ENCODE data around the gene FMR1NB.

FMR1NB gene, protein sequence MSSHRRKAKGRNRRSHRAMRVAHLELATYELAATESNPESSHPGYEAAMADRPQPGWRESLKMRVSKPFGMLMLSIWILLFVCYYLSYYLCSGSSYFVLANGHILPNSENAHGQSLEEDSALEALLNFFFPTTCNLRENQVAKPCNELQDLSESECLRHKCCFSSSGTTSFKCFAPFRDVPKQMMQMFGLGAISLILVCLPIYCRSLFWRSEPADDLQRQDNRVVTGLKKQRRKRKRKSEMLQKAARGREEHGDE

DNA sequence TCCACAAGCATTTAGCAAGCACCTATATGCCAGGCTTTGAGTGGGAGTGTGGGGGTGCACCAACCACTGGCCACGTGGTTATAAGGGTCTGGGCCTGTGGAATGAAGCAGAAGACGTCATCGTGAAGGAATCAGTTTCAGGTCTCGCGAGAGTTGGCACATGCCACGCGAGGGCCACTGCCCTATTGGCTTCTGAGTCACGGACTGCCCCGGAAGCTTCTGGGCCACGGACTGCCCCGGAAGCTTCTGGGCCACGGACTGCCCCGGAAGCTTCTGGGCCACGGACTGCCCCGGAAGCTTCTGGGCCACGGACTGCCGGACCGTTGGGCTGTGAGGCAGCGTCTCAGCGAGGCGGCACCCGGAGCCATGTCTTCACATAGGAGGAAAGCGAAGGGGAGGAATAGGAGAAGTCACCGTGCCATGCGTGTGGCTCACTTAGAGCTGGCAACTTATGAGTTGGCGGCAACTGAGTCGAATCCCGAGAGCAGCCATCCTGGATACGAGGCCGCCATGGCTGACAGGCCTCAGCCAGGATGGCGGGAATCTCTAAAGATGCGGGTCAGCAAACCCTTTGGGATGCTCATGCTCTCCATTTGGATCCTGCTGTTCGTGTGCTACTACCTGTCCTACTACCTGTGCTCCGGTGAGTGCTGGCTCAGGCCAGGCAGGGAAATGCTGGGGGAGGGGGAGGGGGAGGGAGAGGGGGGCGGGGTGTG, at the start of gene FMR1NB:
Gene FMR1NB (plus strand): TSS at position 300 of the 715 bp plus-strand sequence. CDS start 66 bp downstream, at position 366.
- no peak within 1 kb of the TSS for H3K9ac ChIP-seq (ENCODE audit: low read length)

DNA sequence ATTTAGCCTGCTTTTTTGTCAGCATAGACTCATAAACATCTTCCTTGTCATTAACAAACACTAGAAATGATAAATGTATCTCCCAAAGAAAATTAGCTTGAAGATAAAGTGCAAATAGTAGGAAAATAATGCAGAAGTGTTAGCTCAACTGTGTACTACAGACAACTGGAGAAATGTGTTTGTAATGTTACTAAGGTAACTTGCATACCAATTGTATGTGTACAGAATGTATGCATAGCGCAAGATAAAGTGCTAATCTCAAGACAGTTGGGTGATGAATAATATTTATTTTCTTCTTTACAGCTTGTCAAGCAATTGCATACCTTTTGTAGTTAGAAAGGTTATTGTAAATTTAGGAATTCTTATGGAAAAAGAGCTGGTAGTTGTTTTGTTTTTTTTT, 47.3 kb upstream of the FMR1NB start:
- Histone ChIP-seq H3K4me1 (ENCODE audit: control insufficient read depth, insufficient read depth, low read length) (no peaks in the 10 kb centered on the region), H3K9ac (ENCODE audit: low read length) (no peak overlapping the region), H3K27me3 (ENCODE audit: control insufficient read depth, insufficient read depth, low read length) (no peaks in the 10 kb centered on the region), H3K36me3 (ENCODE audit: control insufficient read depth, insufficient read depth, low read length) (no peaks in the 10 kb centered on the region), H3K9me3 (ENCODE audit: control insufficient read depth, low read length) (no peaks in the 10 kb centered on the region), H3K4me3 (ENCODE audit: low read length) (no peak overlapping the region)

More for the DNA sequence above, at the start of gene FMR1NB:
- Histone ChIP-seq H3K4me1 (ENCODE audit: control insufficient read depth, insufficient read depth, low read length) (no peaks in the 10 kb centered on the region), H3K9me3 (ENCODE audit: control insufficient read depth, low read length) (no peaks in the 10 kb centered on the region), H3K36me3 (ENCODE audit: control insufficient read depth, insufficient read depth, low read length) (no peaks in the 10 kb centered on the region), H3K27me3 (ENCODE audit: control insufficient read depth, insufficient read depth, low read length) (no peaks in the 10 kb centered on the region), H3K4me3 (ENCODE audit: low read length) (no peak within 1 kb of the TSS)

DNA sequence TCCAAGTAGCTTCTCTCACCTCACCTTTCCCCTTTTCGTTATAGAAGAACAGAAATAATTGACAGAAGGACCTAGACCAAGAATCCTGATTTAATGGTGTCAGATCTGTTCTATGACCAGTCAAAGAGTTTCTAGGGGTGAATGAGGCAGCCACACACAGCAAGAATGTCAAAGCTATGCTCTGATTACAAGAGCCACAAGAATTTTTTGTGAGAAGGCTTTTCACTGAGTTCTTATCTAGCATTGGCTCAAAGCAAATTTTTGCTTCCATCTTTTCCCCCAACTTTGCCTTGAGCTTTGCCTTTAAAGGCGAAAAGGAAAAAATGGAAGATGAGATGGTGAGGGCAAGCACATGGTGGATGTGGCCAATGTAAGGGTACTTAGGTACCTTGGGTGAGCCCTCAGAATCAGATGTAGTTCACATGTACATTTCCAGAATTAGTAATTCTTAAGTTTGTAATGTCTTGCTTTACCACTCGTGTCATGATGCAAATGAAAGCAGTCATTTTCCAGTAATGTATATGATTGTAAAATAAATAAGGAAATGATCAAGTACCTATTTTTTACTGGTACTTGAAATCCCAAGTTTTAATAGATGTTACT, 45.9 kb upstream of the FMR1NB start:
- no peaks in the 10 kb centered on the region for H3K27me3 ChIP-seq (ENCODE audit: control insufficient read depth, insufficient read depth, low read length)
- no peak overlapping the region for H3K9ac ChIP-seq (ENCODE audit: low read length)
- H3K9me3 ChIP-seq (ENCODE audit: control insufficient read depth, low read length) = no peaks in the 10 kb centered on the region
- H3K4me3 ChIP-seq (ENCODE audit: low read length) = no peak overlapping the region
- H3K4me1 ChIP-seq (ENCODE audit: control insufficient read depth, insufficient read depth, low read length) = no peaks in the 10 kb centered on the region
- H3K36me3 ChIP-seq (ENCODE audit: control insufficient read depth, insufficient read depth, low read length) = no peaks in the 10 kb centered on the region

DNA sequence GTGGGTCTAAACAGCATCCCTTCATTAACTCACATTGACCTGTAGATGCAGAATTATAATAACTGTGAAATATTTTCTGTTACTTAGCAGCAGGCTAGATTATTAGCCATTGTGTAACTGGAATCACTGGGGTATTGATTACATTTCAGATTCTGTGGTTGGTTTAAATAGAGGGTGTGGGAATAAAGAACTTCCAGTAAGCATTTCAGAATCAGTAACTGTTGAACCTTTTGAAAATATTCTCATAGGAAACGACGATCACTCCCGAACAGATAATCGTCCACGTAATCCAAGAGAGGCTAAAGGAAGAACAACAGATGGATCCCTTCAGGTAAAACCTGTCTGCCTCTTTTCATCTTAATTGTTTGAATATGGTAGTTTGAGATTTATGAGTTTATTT, 35.9 kb upstream of the FMR1NB start:
- H3K4me3 ChIP-seq (ENCODE audit: low read length) = no peak overlapping the region
- no peaks in the 10 kb centered on the region for H3K9me3 ChIP-seq (ENCODE audit: control insufficient read depth, low read length)
- H3K36me3 ChIP-seq (ENCODE audit: control insufficient read depth, insufficient read depth, low read length) = no peaks in the 10 kb centered on the region
- no peaks in the 10 kb centered on the region for H3K4me1 ChIP-seq (ENCODE audit: control insufficient read depth, insufficient read depth, low read length)
- no peak overlapping the region for H3K9ac ChIP-seq (ENCODE audit: low read length)
- no peaks in the 10 kb centered on the region for H3K27me3 ChIP-seq (ENCODE audit: control insufficient read depth, insufficient read depth, low read length)

DNA sequence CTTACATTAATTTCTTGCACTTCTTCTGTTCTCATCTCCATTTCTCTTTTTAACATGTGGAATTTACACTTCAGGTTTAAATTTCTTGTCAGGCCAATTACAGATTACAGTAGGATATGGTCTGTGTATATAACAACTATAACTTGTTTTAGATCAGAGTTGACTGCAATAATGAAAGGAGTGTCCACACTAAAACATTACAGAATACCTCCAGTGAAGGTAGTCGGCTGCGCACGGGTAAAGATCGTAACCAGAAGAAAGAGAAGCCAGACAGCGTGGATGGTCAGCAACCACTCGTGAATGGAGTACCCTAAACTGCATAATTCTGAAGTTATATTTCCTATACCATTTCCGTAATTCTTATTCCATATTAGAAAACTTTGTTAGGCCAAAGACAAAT, 32.6 kb upstream of the FMR1NB start:
- Histone ChIP-seq H3K27me3 (ENCODE audit: control insufficient read depth, insufficient read depth, low read length) (no peaks in the 10 kb centered on the region), H3K4me1 (ENCODE audit: control insufficient read depth, insufficient read depth, low read length) (no peaks in the 10 kb centered on the region), H3K9ac (ENCODE audit: low read length) (no peak overlapping the region), H3K36me3 (ENCODE audit: control insufficient read depth, insufficient read depth, low read length) (no peaks in the 10 kb centered on the region), H3K9me3 (ENCODE audit: control insufficient read depth, low read length) (no peaks in the 10 kb centered on the region), H3K4me3 (ENCODE audit: low read length) (no peak overlapping the region)

DNA sequence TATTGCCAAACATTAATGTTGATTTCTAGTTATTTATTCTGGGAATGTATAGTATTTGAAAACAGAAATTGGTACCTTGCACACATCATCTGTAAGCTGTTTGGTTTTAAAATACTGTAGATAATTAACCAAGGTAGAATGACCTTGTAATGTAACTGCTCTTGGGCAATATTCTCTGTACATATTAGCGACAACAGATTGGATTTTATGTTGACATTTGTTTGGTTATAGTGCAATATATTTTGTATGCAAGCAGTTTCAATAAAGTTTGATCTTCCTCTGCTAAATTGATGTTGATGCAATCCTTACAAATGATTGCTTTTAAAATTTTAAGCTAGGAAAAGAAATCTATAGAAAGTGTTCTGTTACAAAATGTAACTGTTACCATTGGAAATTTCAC, 30.8 kb upstream of the FMR1NB start:
- Histone ChIP-seq H3K36me3 (ENCODE audit: control insufficient read depth, insufficient read depth, low read length) (no peaks in the 10 kb centered on the region), H3K27me3 (ENCODE audit: control insufficient read depth, insufficient read depth, low read length) (no peaks in the 10 kb centered on the region), H3K9ac (ENCODE audit: low read length) (no peak overlapping the region), H3K4me1 (ENCODE audit: control insufficient read depth, insufficient read depth, low read length) (no peaks in the 10 kb centered on the region), H3K9me3 (ENCODE audit: control insufficient read depth, low read length) (no peaks in the 10 kb centered on the region), H3K4me3 (ENCODE audit: low read length) (no peak overlapping the region)

DNA sequence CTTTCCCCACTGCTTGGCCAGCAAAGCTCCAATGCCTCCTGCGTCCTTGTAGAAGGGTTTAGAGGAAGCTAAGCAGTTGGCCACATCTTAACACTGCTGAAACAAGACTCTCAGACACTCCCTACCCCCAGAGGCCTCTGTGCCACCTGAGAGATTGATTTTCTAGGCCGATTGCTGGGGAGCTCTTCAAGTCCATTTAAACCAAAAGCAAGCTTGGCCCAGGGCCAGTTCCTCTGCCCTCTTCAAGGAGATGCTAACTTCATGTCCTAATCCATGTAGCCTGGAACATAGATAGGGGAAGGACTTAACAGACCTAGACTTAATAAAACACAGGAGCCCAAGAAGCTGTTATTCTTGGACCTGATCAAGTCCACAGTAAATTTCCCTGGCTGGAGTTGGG, 27.2 kb upstream of the FMR1NB start:
- Histone ChIP-seq H3K9me3 (ENCODE audit: control insufficient read depth, low read length) (no peaks in the 10 kb centered on the region), H3K9ac (ENCODE audit: low read length) (no peak overlapping the region), H3K4me1 (ENCODE audit: control insufficient read depth, insufficient read depth, low read length) (no peaks in the 10 kb centered on the region), H3K4me3 (ENCODE audit: low read length) (no peak overlapping the region), H3K27me3 (ENCODE audit: control insufficient read depth, insufficient read depth, low read length) (no peaks in the 10 kb centered on the region), H3K36me3 (ENCODE audit: control insufficient read depth, insufficient read depth, low read length) (no peaks in the 10 kb centered on the region)

DNA sequence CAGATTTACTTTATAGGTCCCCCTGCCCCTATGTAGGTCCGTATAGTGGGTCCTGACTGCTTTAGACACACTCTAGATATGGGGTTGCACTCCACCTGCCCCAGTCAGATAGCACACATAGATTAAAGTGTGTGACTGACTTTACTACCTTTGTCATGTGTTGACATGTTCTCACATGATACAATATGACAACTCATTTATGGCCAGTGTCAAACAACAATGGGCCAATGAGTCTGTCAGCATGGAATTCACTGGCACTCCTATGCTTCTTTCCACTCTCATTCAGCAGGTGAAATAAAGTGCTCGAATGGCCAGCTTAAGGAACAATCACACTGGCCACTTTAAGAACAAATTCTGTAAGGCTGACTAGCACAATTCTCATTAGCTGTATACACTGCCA, 23.8 kb upstream of the FMR1NB start:
- no peaks in the 10 kb centered on the region for H3K4me1 ChIP-seq (ENCODE audit: control insufficient read depth, insufficient read depth, low read length)
- no peak overlapping the region for H3K4me3 ChIP-seq (ENCODE audit: low read length)
- no peaks in the 10 kb centered on the region for H3K9me3 ChIP-seq (ENCODE audit: control insufficient read depth, low read length)
- no peaks in the 10 kb centered on the region for H3K27me3 ChIP-seq (ENCODE audit: control insufficient read depth, insufficient read depth, low read length)
- H3K9ac ChIP-seq (ENCODE audit: low read length) = no peak overlapping the region
- H3K36me3 ChIP-seq (ENCODE audit: control insufficient read depth, insufficient read depth, low read length) = no peaks in the 10 kb centered on the region

DNA sequence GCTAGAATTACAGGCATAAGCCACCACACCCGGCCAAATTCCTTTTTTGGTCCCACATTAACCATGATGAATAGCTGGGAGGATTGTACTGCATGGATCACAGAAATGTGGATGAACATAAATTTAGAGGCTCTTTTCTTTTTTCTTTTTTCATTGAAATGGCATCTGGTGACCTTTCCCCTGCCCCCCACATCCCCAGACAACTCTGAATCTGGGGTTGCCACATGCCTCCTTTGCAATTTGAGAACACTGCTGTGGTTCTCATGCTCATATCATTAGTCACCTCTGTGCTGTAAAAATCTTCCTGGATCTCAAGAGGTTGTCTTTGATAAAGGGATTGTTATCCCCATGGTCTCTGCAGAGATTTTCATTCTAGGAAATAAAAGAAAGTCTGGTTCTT, 22.8 kb upstream of the FMR1NB start:
- Histone ChIP-seq H3K4me1 (ENCODE audit: control insufficient read depth, insufficient read depth, low read length) (no peaks in the 10 kb centered on the region), H3K36me3 (ENCODE audit: control insufficient read depth, insufficient read depth, low read length) (no peaks in the 10 kb centered on the region)

DNA sequence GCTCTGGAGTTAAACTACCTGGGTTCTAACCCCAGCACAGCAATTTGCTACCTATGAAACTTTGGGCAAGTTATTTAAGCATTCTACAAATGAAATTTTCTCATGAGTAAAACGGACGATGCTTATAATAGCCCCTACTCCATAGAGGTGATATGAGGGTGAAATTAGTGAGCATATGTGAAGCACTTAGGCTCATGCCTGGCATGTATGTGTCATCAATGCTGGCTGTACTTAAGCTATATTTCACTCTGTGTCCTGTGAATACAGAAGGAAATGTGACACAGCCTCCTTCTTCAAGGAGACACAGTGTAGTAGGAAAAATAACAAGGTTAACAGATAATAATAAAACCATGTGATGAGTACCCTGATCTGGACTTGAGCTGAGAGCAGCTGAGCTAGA, 20.4 kb upstream of the FMR1NB start:
- H3K4me1 ChIP-seq (ENCODE audit: control insufficient read depth, insufficient read depth, low read length) = no peaks in the 10 kb centered on the region
- no peaks in the 10 kb centered on the region for H3K27me3 ChIP-seq (ENCODE audit: control insufficient read depth, insufficient read depth, low read length)
- H3K9me3 ChIP-seq (ENCODE audit: control insufficient read depth, low read length) = no peaks in the 10 kb centered on the region
- H3K9ac ChIP-seq (ENCODE audit: low read length) = no peak overlapping the region
- no peak overlapping the region for H3K4me3 ChIP-seq (ENCODE audit: low read length)
- H3K36me3 ChIP-seq (ENCODE audit: control insufficient read depth, insufficient read depth, low read length) = no peaks in the 10 kb centered on the region

More for the DNA sequence above, 22.8 kb upstream of the FMR1NB start:
- Histone ChIP-seq H3K9ac (ENCODE audit: low read length) (no peak overlapping the region), H3K9me3 (ENCODE audit: control insufficient read depth, low read length) (no peaks in the 10 kb centered on the region), H3K27me3 (ENCODE audit: control insufficient read depth, insufficient read depth, low read length) (no peaks in the 10 kb centered on the region), H3K4me3 (ENCODE audit: low read length) (no peak overlapping the region)

DNA sequence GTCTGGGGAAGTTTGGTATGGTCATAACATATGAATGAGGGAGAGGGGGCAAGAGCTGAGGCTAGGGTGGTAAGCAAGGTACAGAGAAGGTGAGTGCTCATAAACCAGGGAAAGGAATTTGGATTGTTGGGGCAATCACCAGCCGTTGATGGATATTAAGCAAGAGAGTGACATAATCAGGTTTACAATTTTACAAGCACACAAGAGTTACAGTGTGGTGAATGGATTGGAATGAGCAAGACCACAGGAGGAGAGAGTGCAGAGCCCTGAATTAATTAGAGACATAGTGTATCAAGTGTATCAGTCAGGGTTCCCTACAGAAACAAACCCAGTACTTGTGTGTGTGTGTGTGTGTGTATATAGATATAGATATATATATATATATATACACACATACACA, 18.7 kb upstream of the FMR1NB start:
- Histone ChIP-seq H3K36me3 (ENCODE audit: control insufficient read depth, insufficient read depth, low read length) (no peaks in the 10 kb centered on the region), H3K9ac (ENCODE audit: low read length) (no peak overlapping the region), H3K4me1 (ENCODE audit: control insufficient read depth, insufficient read depth, low read length) (no peaks in the 10 kb centered on the region), H3K27me3 (ENCODE audit: control insufficient read depth, insufficient read depth, low read length) (no peaks in the 10 kb centered on the region), H3K9me3 (ENCODE audit: control insufficient read depth, low read length) (no peaks in the 10 kb centered on the region), H3K4me3 (ENCODE audit: low read length) (no peak overlapping the region)

DNA sequence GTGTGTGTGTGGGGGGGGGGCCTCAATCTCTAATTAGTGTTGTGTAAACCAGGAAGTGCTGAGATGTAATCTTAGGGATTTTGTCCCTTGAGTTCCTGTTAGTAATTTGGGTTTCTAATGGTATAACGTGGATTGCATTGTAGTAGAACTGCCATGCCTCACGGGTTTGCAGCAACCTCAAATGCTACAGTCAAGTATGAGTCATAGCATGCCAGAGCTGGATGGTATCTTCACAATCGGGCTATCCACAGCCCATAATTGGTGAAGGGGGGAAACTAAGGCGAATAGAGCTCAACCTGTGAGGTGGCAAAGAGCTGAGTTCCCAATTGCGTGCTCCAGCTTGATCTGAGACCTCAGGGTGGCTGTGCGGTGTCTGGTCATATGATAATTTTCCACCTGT, 2.2 kb upstream of the FMR1NB start:
- no peak overlapping the region for H3K4me3 ChIP-seq (ENCODE audit: low read length)
- no peaks in the 10 kb centered on the region for H3K27me3 ChIP-seq (ENCODE audit: control insufficient read depth, insufficient read depth, low read length)
- no peaks in the 10 kb centered on the region for H3K4me1 ChIP-seq (ENCODE audit: control insufficient read depth, insufficient read depth, low read length)
- H3K36me3 ChIP-seq (ENCODE audit: control insufficient read depth, insufficient read depth, low read length) = no peaks in the 10 kb centered on the region
- no peak overlapping the region for H3K9ac ChIP-seq (ENCODE audit: low read length)
- H3K9me3 ChIP-seq (ENCODE audit: control insufficient read depth, low read length) = no peaks in the 10 kb centered on the region
